Activated CD4-positive, alpha-beta T cell treated with anti-CD3 and anti-CD28 coated beads, Interleukin-2, amount 10 ng/mL, durations not matched to agents 24 days and 14 days (primary cell): Measurements from ENCODE around the gene ANKS1B. TPM values are rescaled to one million over a fixed set of nuclear protein-coding genes. Genes with fewer than 3 reads are reported as not detected.
"Not testable (repeated sequence)": the region's sequence is repeated elsewhere in the genome, so short reads cannot be mapped to it uniquely, and the experiment has no call there.

Experiments
- DNase-seq: peaks from one replicate; pipeline ENCODE4 v3.0.0; 2022
- H3K27ac Mint-ChIP-seq: one replicate; pipeline ENCODE4 v1.8.0; 2022; ENCODE audit warnings: mild to moderate bottlenecking, mixed read lengths
- H3K27me3 Mint-ChIP-seq: one replicate; pipeline ENCODE4 v1.8.0; 2022; ENCODE audit warnings: mixed read lengths
- H3K36me3 Mint-ChIP-seq: one replicate; pipeline ENCODE4 v1.8.0; 2022; ENCODE audit warnings: low read depth, mild to moderate bottlenecking, mixed read lengths
- H3K4me1 Mint-ChIP-seq: one replicate; pipeline ENCODE4 v1.8.0; 2021; ENCODE audit warnings: mixed read lengths
- H3K4me3 Mint-ChIP-seq: one replicate; pipeline ENCODE4 v1.8.0; 2022; ENCODE audit warnings: mild to moderate bottlenecking, moderate library complexity, mixed read lengths
- H3K9me3 Mint-ChIP-seq: one replicate; pipeline ENCODE4 v1.8.0; 2021; ENCODE audit warnings: mixed read lengths
- intact Hi-C: fragments of 100-400 bp; cut with micrococcal nuclease; formaldehyde crosslinking; loops from one replicate; pipeline ENCODE4 v1.15.1; 2023
- total RNA-seq: library from RNA; stranded (reverse); gene quantifications from 2 replicates; pipeline ENCODE4 v1.2.3, GENCODE V29; 2022

ANKS1B gene
- total RNA-seq, 1 donor from 2014 or later: 1.5 TPM

GRCh38 chr12:98968896-98969295 lies 1015.8 kb downstream of the ANKS1B start:
- Mint-ChIP-seq H3K27ac (no peak overlapping the region), H3K36me3 (no peaks in the 10 kb centered on the region), H3K4me3 (no peak overlapping the region), H3K27me3 (peaks cover 4% of the 10 kb centered on the region), H3K9me3 (no peaks in the 10 kb centered on the region), H3K4me1 (no peaks in the 10 kb centered on the region)
- no peak for DNase-seq
- intact Hi-C loops: no loop called here

GRCh38 chr12:98957135-98957534 lies 1027.6 kb downstream of the ANKS1B start:
- H3K36me3 Mint-ChIP-seq, H3K4me1 Mint-ChIP-seq, H3K9me3 Mint-ChIP-seq, H3K27me3 Mint-ChIP-seq, intact Hi-C loops, H3K27ac Mint-ChIP-seq, H3K4me3 Mint-ChIP-seq, DNase-seq: not testable (repeated sequence)

- peak; percentile 55 for DNase-seq
- Mint-ChIP-seq H3K36me3 (no peaks in the 10 kb centered on the region), H3K4me1 (no peaks in the 10 kb centered on the region), H3K9me3 (no peaks in the 10 kb centered on the region), H3K27ac (no peak overlapping the region), H3K27me3 (no peaks in the 10 kb centered on the region), H3K4me3 (no peak overlapping the region)
- intact Hi-C loops: no loop called here
These were observed 1029.5 kb downstream of the ANKS1B start for GRCh38 chr12:98955284-98955683.

- no peak for DNase-seq
- H3K27ac Mint-ChIP-seq: no peak overlapping the region
- H3K4me1 Mint-ChIP-seq: no peaks in the 10 kb centered on the region
- no peak overlapping the region for H3K4me3 Mint-ChIP-seq
- H3K9me3 Mint-ChIP-seq: no peaks in the 10 kb centered on the region
- intact Hi-C loops: no loop called here
- H3K27me3 Mint-ChIP-seq: no peaks in the 10 kb centered on the region
- H3K36me3 Mint-ChIP-seq: no peaks in the 10 kb centered on the region
These were observed 1030.2 kb downstream of the ANKS1B start for GRCh38 chr12:98954506-98954905.

- Mint-ChIP-seq H3K4me3 (no peak overlapping the region), H3K36me3 (no peaks in the 10 kb centered on the region), H3K4me1 (no peaks in the 10 kb centered on the region), H3K27me3 (no peaks in the 10 kb centered on the region), H3K27ac (no peak overlapping the region), H3K9me3 (no peaks in the 10 kb centered on the region)
- no peak for DNase-seq
- intact Hi-C loops: no loop called here
These were observed 1033.3 kb downstream of the ANKS1B start for GRCh38 chr12:98951406-98951805.

GRCh38 chr12:98948343-98948949 lies 1036.3 kb downstream of the ANKS1B start:
- Mint-ChIP-seq H3K36me3 (no peaks in the 10 kb centered on the region), H3K9me3 (no peaks in the 10 kb centered on the region), H3K4me1 (no peaks in the 10 kb centered on the region), H3K4me3 (no peak overlapping the region), H3K27me3 (no peaks in the 10 kb centered on the region), H3K27ac (no peak overlapping the region)
- no peak for DNase-seq
- intact Hi-C loops: no loop called here

GRCh38 chr12:98945864-98946263 lies 1038.9 kb downstream of the ANKS1B start:
- intact Hi-C loops: no loop called here

GRCh38 chr12:98939926-98940325 lies 1044.8 kb downstream of the ANKS1B start:
- Mint-ChIP-seq H3K9me3 (no peaks in the 10 kb centered on the region), H3K4me3 (no peak overlapping the region), H3K4me1 (no peaks in the 10 kb centered on the region), H3K27me3 (peaks cover 20% of the 10 kb centered on the region), H3K36me3 (no peaks in the 10 kb centered on the region), H3K27ac (no peak overlapping the region)
- no peak for DNase-seq
- intact Hi-C loops: loop anchor here (5.0 kb wide), 1 partner anchor 243 kb away; no protein-coding TSS in a partner anchor

More at GRCh38 chr12:98945864-98946263, 1038.9 kb downstream of the ANKS1B start:
- H3K4me1 Mint-ChIP-seq: no peaks in the 10 kb centered on the region
- DNase-seq: no peak
- H3K36me3 Mint-ChIP-seq: no peaks in the 10 kb centered on the region
- no peaks in the 10 kb centered on the region for H3K27me3 Mint-ChIP-seq
- H3K9me3 Mint-ChIP-seq: no peaks in the 10 kb centered on the region
- H3K4me3 Mint-ChIP-seq: no peak overlapping the region
- H3K27ac Mint-ChIP-seq: no peak overlapping the region

- Mint-ChIP-seq H3K4me1 (no peaks in the 10 kb centered on the region), H3K27me3 (peaks cover 20% of the 10 kb centered on the region), H3K27ac (no peak overlapping the region), H3K36me3 (no peaks in the 10 kb centered on the region), H3K9me3 (no peaks in the 10 kb centered on the region), H3K4me3 (no peak overlapping the region)
- DNase-seq: no peak
- intact Hi-C loops: loop anchor here (5.0 kb wide), 1 partner anchor 242 kb away; no protein-coding TSS in a partner anchor
These were observed 1045.4 kb downstream of the ANKS1B start for GRCh38 chr12:98939350-98939749.

GRCh38 chr12:98935847-98936246 lies 1048.9 kb downstream of the ANKS1B start:
- Mint-ChIP-seq H3K36me3 (no peaks in the 10 kb centered on the region), H3K9me3 (no peaks in the 10 kb centered on the region), H3K27me3 (peaks cover 20% of the 10 kb centered on the region), H3K4me1 (no peaks in the 10 kb centered on the region), H3K4me3 (no peak overlapping the region), H3K27ac (no peak overlapping the region)
- intact Hi-C loops: loop anchor here (5.0 kb wide), 1 partner anchor 239 kb away; no protein-coding TSS in a partner anchor
- DNase-seq: no peak

- intact Hi-C loops: no loop called here
- no peak overlapping the region for H3K4me3 Mint-ChIP-seq
These were observed 1061.9 kb downstream of the ANKS1B start for GRCh38 chr12:98922871-98923270.

GRCh38 chr12:98918176-98918863 lies 1066.4 kb downstream of the ANKS1B start:
- Mint-ChIP-seq H3K27me3 (peaks cover 5% of the 10 kb centered on the region), H3K36me3 (no peaks in the 10 kb centered on the region), H3K4me3 (no peak overlapping the region), H3K9me3 (no peaks in the 10 kb centered on the region), H3K27ac (no peak overlapping the region), H3K4me1 (no peaks in the 10 kb centered on the region)
- intact Hi-C loops: no loop called here
- no peak for DNase-seq

More at GRCh38 chr12:98922871-98923270, 1061.9 kb downstream of the ANKS1B start:
- H3K27ac Mint-ChIP-seq: no peak overlapping the region
- peaks cover 17% of the 10 kb centered on the region for H3K27me3 Mint-ChIP-seq
- H3K36me3 Mint-ChIP-seq: no peaks in the 10 kb centered on the region
- no peaks in the 10 kb centered on the region for H3K4me1 Mint-ChIP-seq
- no peak for DNase-seq
- no peaks in the 10 kb centered on the region for H3K9me3 Mint-ChIP-seq

- intact Hi-C loops: no loop called here
- no peaks in the 10 kb centered on the region for H3K9me3 Mint-ChIP-seq
These were observed 1068.6 kb downstream of the ANKS1B start for GRCh38 chr12:98916106-98916505.

GRCh38 chr12:98912401-98912974 lies 1072.2 kb downstream of the ANKS1B start:
- intact Hi-C loops: no loop called here
- no peaks in the 10 kb centered on the region for H3K27me3 Mint-ChIP-seq
- no peak overlapping the region for H3K4me3 Mint-ChIP-seq
- H3K36me3 Mint-ChIP-seq: no peaks in the 10 kb centered on the region
- H3K9me3 Mint-ChIP-seq: no peaks in the 10 kb centered on the region
- DNase-seq: no peak
- no peak overlapping the region for H3K27ac Mint-ChIP-seq
- H3K4me1 Mint-ChIP-seq: no peaks in the 10 kb centered on the region

More at GRCh38 chr12:98916106-98916505, 1068.6 kb downstream of the ANKS1B start:
- Mint-ChIP-seq H3K27ac (no peak overlapping the region), H3K4me3 (no peak overlapping the region), H3K4me1 (no peaks in the 10 kb centered on the region), H3K27me3 (peaks cover 2% of the 10 kb centered on the region), H3K36me3 (no peaks in the 10 kb centered on the region)
- DNase-seq: no peak
